GM19239 (cell line): Measurements from ENCODE around the gene TAF11L2.
"Not testable (repeated sequence)": the region's sequence is repeated elsewhere in the genome, so short reads cannot be mapped to it uniquely, and the experiment has no call there.

Source experiments
- DNase-seq: peaks from one replicate; pipeline ENCODE4 v3.0.0; 2011; ENCODE audit warnings: low spot score; ENCODE audit not compliant: insufficient read length
- FAIRE-seq: peaks from 2 replicates; lab custom pipeline; 2011; peaks lifted over from hg19 to GRCh38; lab: Jason Lieb, UNC

The TAF11L2 gene

GRCh38 chr5:17521501-17521900, 23.5 kb downstream of the TAF11L2 start, which contains the start of gene TAF11L4:
TSS of gene TAF11L4 (plus strand) at chr5:17521801.
- not testable (repeated sequence) for DNase-seq, FAIRE-seq

- FAIRE-seq, DNase-seq: not testable (repeated sequence)
Measured at GRCh38 chr5:17524935-17525334, 26.9 kb downstream of the TAF11L2 start, which contains the start of gene TAF11L5. TSS of gene TAF11L5 (plus strand) at chr5:17525235.

GRCh38 chr5:17526504-17526903, 28.5 kb downstream of the TAF11L2 start:
- DNase-seq, FAIRE-seq: not testable (repeated sequence)

- FAIRE-seq, DNase-seq: not testable (repeated sequence)
Measured at GRCh38 chr5:17528369-17528768, 30.3 kb downstream of the TAF11L2 start, which contains the start of gene TAF11L6. TSS of gene TAF11L6 (plus strand) at chr5:17528669.
